Measurements from ENCODE around the gene AKAP10. TPM values are rescaled to one million over a fixed set of nuclear protein-coding genes. Genes with fewer than 3 reads are reported as not detected.

AKAP10 gene
- total and polyA plus RNA-seq, 2 donors (not counting 3 experiments of a cell fraction or from before 2014, with no cell fraction given): 10.0 to 27.1 TPM

GRCh38 chr17:19940722-19941464 is 36.7 kb downstream of the AKAP10 start:
- FAIRE-seq: peak; percentile 15
- Histone ChIP-seq H2AFZ (ENCODE audit: low read depth, low read length) (no peak overlapping the region), H3K27ac (ENCODE audit: insufficient read depth, low read depth, low read length) (no peak overlapping the region), H3K36me3 (ENCODE audit: control insufficient read depth in 2 of 2, extremely low read depth in 1 of 2, insufficient read depth in 2 of 2, low read length in 2 of 2) (peaks cover 4 to 10% of the 10 kb centered on the region in 2 experiments), H3K27me3 (ENCODE audit: control insufficient read depth in 2 of 2, insufficient read depth in 2 of 2, low read length in 2 of 2) (no peaks in the 10 kb centered on the region), H3K79me2 (ENCODE audit: control insufficient read depth, insufficient read depth, low read length) (peaks cover 21% of the 10 kb centered on the region), H4K20me1 (replicated peaks; ENCODE audit: control insufficient read depth, extremely low read depth, insufficient read depth, low read length) (no peaks in the 10 kb centered on the region), H3K9me3 (replicated peaks; ENCODE audit: control insufficient read depth, insufficient read depth, low read length) (no peaks in the 10 kb centered on the region), H3K4me3 (replicated peaks in 1 of 3; ENCODE audit: insufficient read depth in 1 of 3, low read depth in 1 of 3, low read length in 3 of 3) (no peak overlapping the region), H3K9me1 (replicated peaks; ENCODE audit: control insufficient read depth, extremely low read depth, insufficient read depth, low read length) (no peaks in the 10 kb centered on the region), H3K4me1 (ENCODE audit: control insufficient read depth, extremely low read depth, insufficient read depth, low read length) (no peaks in the 10 kb centered on the region), H3K9ac (replicated peaks; ENCODE audit: extremely low read depth, insufficient read depth, low read length) (no peak overlapping the region), H3K4me2 (ENCODE audit: insufficient read depth, low read length) (no peak overlapping the region)
- dilution Hi-C loops (cut with MboI; ENCODE audit: extremely low pct_ligation_motif_present, low sequenced_read_pairs) (no loop called here), intact Hi-C loops (cut with micrococcal nuclease) (no loop called here)
- POLR2A ChIA-PET: no interaction called here
- TF ChIP-seq CTCF (IDR thresholded peaks at IDR 0.05; ENCODE audit: extremely low read depth in 1 of 2, insufficient read depth in 1 of 2, low read depth in 1 of 2, low read length in 2 of 2): no peak
- no peak for TF ChIP-seq POLR2AphosphoS5 (IDR thresholded peaks at IDR 0.05; ENCODE audit: insufficient read depth, low read depth, low read length)
- no peak for TF ChIP-seq MAX (IDR thresholded peaks at IDR 0.05; ENCODE audit: insufficient read depth, insufficient read length)
- no peak for TF ChIP-seq GATA2 (IDR thresholded peaks at IDR 0.05; ENCODE audit: insufficient read depth, insufficient read length, low read depth, low read length)
- TF ChIP-seq JUN (IDR thresholded peaks at IDR 0.05; ENCODE audit: borderline replicate concordance, insufficient read depth, insufficient read length, low read depth): no peak
- TF ChIP-seq FOS (IDR thresholded peaks at IDR 0.05; ENCODE audit: borderline replicate concordance, insufficient read depth, low read length): no peak
- no peak for TF ChIP-seq POLR2A (IDR thresholded peaks at IDR 0.05; ENCODE audit: low read depth, low read length)
- no peak for TF ChIP-seq EZH2 (IDR thresholded peaks at IDR 0.05; ENCODE audit: borderline replicate concordance, low read depth, low read length, severe bottlenecking)
- TF ChIP-seq MYC (IDR thresholded peaks at IDR 0.05; ENCODE audit: low read depth, low read length): no peak
- CTCF ChIA-PET: no interaction called here
- DNase-seq (ENCODE audit: low read depth, low spot score): no peak
- BruUV-seq (replicated peaks): no TSS peak
